ENCODE measurements around the gene DCST2.

Gene DCST2

DNA sequence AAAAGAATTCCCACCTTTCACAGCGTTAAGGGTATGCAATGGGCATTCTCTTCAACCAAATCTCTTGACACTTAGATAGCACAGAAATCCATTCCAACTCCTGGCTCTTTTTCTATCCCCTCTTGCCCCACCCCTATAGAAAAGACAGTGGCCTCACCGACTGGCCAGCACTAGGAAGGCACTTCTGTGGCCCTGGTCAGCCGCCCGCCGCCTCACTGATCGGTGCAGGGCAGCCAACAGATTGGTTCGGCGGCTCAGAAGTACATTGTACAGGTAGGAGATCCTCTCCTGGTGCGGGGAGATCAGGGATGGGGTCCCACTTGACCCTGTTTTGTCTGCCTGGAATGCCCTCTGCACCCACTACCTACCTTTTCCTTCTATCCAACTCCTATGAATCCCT, 9.3 kb downstream of the DCST2 start:
- no peaks in the 10 kb centered on the region for H3K27me3 ChIP-seq
- TF ChIP-seq, protein P1, sequence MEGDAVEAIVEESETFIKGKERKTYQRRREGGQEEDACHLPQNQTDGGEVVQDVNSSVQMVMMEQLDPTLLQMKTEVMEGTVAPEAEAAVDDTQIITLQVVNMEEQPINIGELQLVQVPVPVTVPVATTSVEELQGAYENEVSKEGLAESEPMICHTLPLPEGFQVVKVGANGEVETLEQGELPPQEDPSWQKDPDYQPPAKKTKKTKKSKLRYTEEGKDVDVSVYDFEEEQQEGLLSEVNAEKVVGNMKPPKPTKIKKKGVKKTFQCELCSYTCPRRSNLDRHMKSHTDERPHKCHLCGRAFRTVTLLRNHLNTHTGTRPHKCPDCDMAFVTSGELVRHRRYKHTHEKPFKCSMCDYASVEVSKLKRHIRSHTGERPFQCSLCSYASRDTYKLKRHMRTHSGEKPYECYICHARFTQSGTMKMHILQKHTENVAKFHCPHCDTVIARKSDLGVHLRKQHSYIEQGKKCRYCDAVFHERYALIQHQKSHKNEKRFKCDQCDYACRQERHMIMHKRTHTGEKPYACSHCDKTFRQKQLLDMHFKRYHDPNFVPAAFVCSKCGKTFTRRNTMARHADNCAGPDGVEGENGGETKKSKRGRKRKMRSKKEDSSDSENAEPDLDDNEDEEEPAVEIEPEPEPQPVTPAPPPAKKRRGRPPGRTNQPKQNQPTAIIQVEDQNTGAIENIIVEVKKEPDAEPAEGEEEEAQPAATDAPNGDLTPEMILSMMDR (IDR thresholded peaks at IDR 0.05) = no peak
- H3K4me1 ChIP-seq = no peaks in the 10 kb centered on the region
- no peaks in the 10 kb centered on the region for H3K9me3 ChIP-seq
- DNase-seq = no peak
- no peaks in the 10 kb centered on the region for H3K36me3 ChIP-seq
- no peak overlapping the region for H3K27ac ChIP-seq
- intact Hi-C loops (cut with DNase I; ENCODE audit: low total_unique reads) = no loop called here
- H3K4me3 ChIP-seq = no peak overlapping the region

GRCh38 chr1:155023627-155024026, 10.0 kb downstream of the DCST2 start:
- H3K4me3 ChIP-seq = no peak overlapping the region
- TF ChIP-seq, protein P1 (IDR thresholded peaks at IDR 0.05) = no peak
- H3K27me3 ChIP-seq = no peaks in the 10 kb centered on the region
- DNase-seq = no peak
- no peak overlapping the region for H3K27ac ChIP-seq
- no peaks in the 10 kb centered on the region for H3K4me1 ChIP-seq
- intact Hi-C loops (cut with DNase I; ENCODE audit: low total_unique reads) = no loop called here
- H3K36me3 ChIP-seq = no peaks in the 10 kb centered on the region
- H3K9me3 ChIP-seq = no peaks in the 10 kb centered on the region

GRCh38 chr1:155022927-155023236, 10.7 kb downstream of the DCST2 start:
- TF ChIP-seq, protein P1 (IDR thresholded peaks at IDR 0.05) = no peak
- no peaks in the 10 kb centered on the region for H3K9me3 ChIP-seq
- H3K27me3 ChIP-seq = no peaks in the 10 kb centered on the region
- intact Hi-C loops (cut with DNase I; ENCODE audit: low total_unique reads) = no loop called here
- H3K4me3 ChIP-seq = no peak overlapping the region
- no peak for DNase-seq
- H3K27ac ChIP-seq = no peak overlapping the region
- H3K4me1 ChIP-seq = peaks cover 0 to 7% (median 4%) of the 10 kb centered on the region in 4 donors
- H3K36me3 ChIP-seq = no peaks in the 10 kb centered on the region

GRCh38 chr1:155022136-155022926, 11.2 kb downstream of the DCST2 start:
- no peak overlapping the region for H3K27ac ChIP-seq
- TF ChIP-seq, protein P1 (IDR thresholded peaks at IDR 0.05) = no peak
- no peaks in the 10 kb centered on the region for H3K9me3 ChIP-seq
- DNase-seq = no peak
- H3K4me1 ChIP-seq = peaks cover 0 to 13% (median 9%) of the 10 kb centered on the region in 4 donors
- intact Hi-C loops (cut with DNase I; ENCODE audit: low total_unique reads) = no loop called here
- no peaks in the 10 kb centered on the region for H3K36me3 ChIP-seq
- H3K4me3 ChIP-seq = no peak overlapping the region
- no peaks in the 10 kb centered on the region for H3K27me3 ChIP-seq

GRCh38 chr1:155019377-155020245, 14.0 kb downstream of the DCST2 start:
- TF ChIP-seq, protein P1 (IDR thresholded peaks at IDR 0.05) = no peak
- Histone ChIP-seq H3K9me3 (no peaks in the 10 kb centered on the region), H3K4me1 (peaks cover 0 to 20% (median 18%) of the 10 kb centered on the region in 4 donors), H3K36me3 (peaks cover 0 to 21% (median 20%) of the 10 kb centered on the region in 3 donors), H3K27ac (no peak overlapping the region), H3K4me3 (no peak overlapping the region), H3K27me3 (no peaks in the 10 kb centered on the region)
- DNase-seq = peak in 1 of 2 donors; percentile 56
- intact Hi-C loops (cut with DNase I; ENCODE audit: low total_unique reads) = loop anchor here (5.0 kb wide), 1 partner anchor 57 kb away; the partner anchor contains the start of gene PYGO2

Data from tibial artery (tissue), 4 donors.